Suprapubic skin (tissue), 4 donors: ENCODE results near the gene C17orf107.
A peak's percentile ranks its signal among the peaks of the same experiment; 100 is the strongest.

Source experiments
- CTCF ChIP-seq, 2 donors: fragments of 200-600 bp in 1 of 2; fragments of 450-650 bp in 1 of 2; sonication (generic) in 1 of 2; IDR thresholded peaks; one replicate each; pipeline ENCODE4 v1.5.1; 2016 to 2019; ENCODE audit warnings: antibody characterized with exemption in 2 of 2, mild to moderate bottlenecking in 1 of 2, moderate library complexity in 1 of 2
- EP300 ChIP-seq: sonication (generic); formaldehyde crosslinking; IDR thresholded peaks from one replicate; pipeline ENCODE4 v1.6.1; 2017; ENCODE audit warnings: antibody characterized with exemption
- POLR2A ChIP-seq, 2 donors: fragments of 450-650 bp; IDR thresholded peaks; one replicate each; pipeline ENCODE4 v1.6.1; 2017; ENCODE audit warnings: antibody characterized with exemption in 2 of 2, mild to moderate bottlenecking in 2 of 2, moderate library complexity in 2 of 2
- POLR2AphosphoS5 ChIP-seq, 3 donors: sonication (generic); formaldehyde crosslinking; IDR thresholded peaks; one replicate each; pipeline ENCODE4 v1.6.1; 2017; ENCODE audit warnings: antibody characterized with exemption in 3 of 3

GRCh38 chr17:4908711-4909496, 9.6 kb downstream of the C17orf107 start:
- peak; percentile 78 to 80 for TF ChIP-seq CTCF (IDR thresholded peaks at IDR 0.05)
- TF ChIP-seq POLR2AphosphoS5 (IDR thresholded peaks at IDR 0.05), result peak in 2 of 3 donors; percentile 37 to 51
- TF ChIP-seq POLR2A (IDR thresholded peaks at IDR 0.05), result no peak
- TF ChIP-seq EP300, result no peak
